H7 (cell line): ENCODE measurements around the gene PSMA5. TPM values are rescaled to one million over a fixed set of nuclear protein-coding genes. Genes with fewer than 3 reads are reported as not detected.
"Not testable (repeated sequence)": the region's sequence is repeated elsewhere in the genome, so short reads cannot be mapped to it uniquely, and the experiment has no call there.

Experiments used
- DNase-seq: peaks from one replicate; pipeline ENCODE4 v3.0.0; 2012
- H3K27me3 ChIP-seq: 2 replicates; pipeline ENCODE4 v1.6.0; 2011; ENCODE audit warnings: mild to moderate bottlenecking, low read length; ENCODE audit not compliant: control insufficient read depth, insufficient read depth
- H3K36me3 ChIP-seq: replicated peaks from 2 replicates; pipeline ENCODE4 v1.5.1; 2011; ENCODE audit warnings: low read length; ENCODE audit not compliant: control insufficient read depth, insufficient read depth
- H3K4me3 ChIP-seq: 2 replicates; pipeline ENCODE4 v1.5.1; 2011; ENCODE audit warnings: low read depth, mild to moderate bottlenecking, control low read depth, low read length, moderate library complexity; ENCODE audit not compliant: insufficient read depth
- total RNA-seq: library from RNA; depleted of rRNA; stranded (reverse); fragments of >200 nt; shearing (Covaris generic); gene quantifications from 2 replicates; pipeline ENCODE4 v1.2.3, GENCODE V29; 2014

The PSMA5 gene
- total RNA-seq, 1 experiment from 2014 or later: 141 TPM

DNA sequence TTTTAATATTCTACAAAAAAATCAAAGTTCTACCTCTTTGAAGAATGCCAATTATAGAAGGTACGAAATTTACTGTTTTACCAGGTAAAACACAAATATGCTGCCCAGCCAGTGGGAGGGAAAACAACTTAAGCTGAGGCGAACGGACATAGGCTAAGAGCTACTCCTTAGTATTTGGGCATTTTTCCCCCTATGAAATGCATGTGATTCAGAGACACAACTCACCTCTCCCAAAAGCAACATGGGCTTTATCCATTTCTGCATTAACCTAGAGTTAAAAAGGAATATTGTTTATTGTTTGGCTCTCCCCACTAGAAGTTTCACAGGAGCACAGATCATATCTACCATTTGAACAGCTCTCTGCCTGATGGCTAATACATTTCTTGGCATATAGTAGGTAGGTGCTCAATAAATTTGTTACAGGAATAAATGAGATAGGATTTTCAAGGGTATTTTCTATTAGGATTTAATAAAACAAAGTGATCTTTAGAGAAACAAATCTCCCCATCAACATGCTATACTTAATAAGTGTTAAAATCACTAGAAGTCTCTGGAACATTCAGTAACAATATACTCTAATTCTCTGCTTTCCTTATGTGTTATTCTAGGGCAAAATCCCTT lies 26.1 kb downstream of the PSMA5 start:
- H3K36me3 ChIP-seq: peaks cover 3% of the 10 kb centered on the region
- no peak for DNase-seq
- H3K27me3 ChIP-seq: peaks cover 5% of the 10 kb centered on the region; the same call in 1 of the 2 replicates
- H3K4me3 ChIP-seq: no peak overlapping the region

DNA sequence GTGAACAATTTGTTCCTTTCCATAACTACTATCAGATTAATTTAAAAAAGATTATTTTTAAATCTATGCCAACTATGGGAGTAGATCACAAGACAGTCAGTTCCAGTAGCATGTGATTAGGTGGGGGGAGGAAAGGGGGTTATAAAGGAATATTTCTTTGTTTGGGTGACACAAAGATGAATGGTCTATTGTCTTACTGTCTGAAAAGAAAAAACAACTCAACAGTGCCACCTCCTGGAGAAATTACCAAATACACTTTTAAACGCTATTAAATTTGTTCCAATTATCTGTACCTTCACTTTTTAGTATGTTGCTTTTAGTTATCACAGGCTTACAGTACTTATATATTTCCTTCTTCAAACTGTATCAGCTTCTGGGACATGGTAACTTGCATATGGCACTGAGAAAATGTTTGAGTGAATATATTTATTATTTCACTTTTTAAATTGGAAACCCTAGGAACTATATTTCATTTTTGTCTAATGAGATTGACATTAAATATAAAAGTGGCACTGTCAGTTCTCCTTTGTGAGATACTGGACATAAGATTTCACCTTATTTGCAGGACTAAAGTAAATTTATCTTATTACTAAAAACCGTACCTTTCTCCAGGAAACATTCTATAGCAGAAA lies 26.8 kb downstream of the PSMA5 start:
- Histone ChIP-seq H3K36me3 (peaks cover 3% of the 10 kb centered on the region), H3K4me3 (no peak overlapping the region), H3K27me3 (peaks cover 5% of the 10 kb centered on the region; the same call in 1 of the 2 replicates)
- peak; percentile 43 for DNase-seq

DNA sequence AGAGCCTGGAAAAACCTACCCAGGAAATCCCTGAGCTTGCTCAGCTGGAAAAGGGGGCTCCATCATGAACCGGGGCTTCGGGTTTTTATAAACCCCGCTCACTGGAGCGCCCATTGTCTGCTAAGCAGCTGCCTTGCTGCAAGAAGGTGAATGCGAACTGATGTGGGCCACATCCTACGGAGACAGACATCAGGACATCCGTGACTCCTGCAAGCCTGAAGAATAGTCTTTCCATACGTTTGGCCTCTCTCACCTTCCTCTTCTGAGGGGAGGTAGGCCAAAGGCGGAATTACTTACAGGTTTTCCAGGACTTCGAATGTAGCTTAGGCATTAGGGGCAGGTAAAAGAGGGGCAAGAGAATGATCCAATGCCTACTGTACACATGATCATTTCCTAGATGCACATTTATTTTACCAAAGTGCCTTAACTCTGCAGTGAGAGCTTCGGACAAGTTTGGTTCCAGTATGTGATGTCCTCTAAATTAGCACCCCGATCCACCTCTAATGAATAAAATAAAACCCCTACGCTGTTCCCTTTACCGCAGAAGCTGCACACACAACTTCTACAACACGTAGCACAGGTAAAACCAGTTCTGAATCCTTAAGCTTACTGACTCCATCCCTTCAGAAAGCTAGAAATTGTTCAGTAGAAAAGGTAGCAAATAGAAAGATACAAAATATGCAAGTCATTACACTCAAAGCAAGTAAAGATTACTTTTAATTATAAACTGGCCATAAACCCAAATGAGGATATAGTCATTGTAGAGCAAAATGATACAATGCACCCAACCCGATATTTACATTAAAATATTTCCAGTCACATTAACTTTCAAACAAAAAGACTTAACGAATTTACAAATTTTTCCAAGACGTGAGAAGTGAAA lies 27.7 kb downstream of the PSMA5 start:
- peaks cover 3% of the 10 kb centered on the region for H3K36me3 ChIP-seq
- no peak for DNase-seq

DNA sequence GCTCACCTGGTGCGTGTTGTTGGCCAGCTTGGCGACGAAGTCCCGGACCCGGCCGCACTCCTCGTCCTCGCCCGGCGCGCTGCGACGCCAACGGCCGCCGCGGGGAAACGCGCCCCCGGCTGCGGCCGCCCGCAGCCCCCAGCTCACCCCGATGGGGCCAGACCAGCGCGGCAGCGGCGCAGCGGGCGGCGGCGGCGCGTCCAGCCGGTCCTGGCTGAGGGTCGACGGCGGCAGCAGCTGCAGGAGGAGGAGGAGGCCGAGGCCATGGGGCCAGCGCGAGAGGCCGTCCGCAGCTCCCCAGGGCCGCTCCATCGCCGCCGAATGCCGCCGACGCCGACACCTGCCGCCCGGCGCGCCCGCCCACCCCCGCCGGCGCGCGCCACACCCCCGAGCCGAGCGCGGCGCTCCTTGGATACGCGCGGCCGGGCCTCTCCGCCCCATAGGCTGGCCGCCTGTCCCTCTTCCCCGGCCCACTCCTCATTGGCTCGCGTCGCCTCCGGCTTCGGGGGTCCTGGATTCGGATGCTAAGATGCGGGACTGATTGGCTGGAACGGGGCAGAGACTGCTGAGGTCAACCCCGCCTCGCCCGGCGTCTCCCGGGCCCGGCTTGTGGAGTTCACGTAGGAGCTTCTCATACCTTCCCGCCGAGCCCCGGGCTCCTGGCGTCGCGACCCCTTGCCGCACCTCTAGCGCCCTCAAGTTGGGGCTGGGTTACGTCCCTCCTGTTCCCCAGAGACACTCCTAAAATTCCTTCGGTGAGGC lies 28.5 kb downstream of the PSMA5 start, which contains the start of gene SORT1:
Gene SORT1 (minus strand): TSS at position 338 of the 762 bp plus-strand sequence. CDS start 26 bp downstream, at position 312.
- peak; percentile 96 for DNase-seq
- peaks cover 3% of the 10 kb centered on the region; the same call in 1 of the 2 replicates for H3K36me3 ChIP-seq
- H3K4me3 ChIP-seq: peak within 1 kb of the TSS; percentile 52
- H3K27me3 ChIP-seq: peaks cover 5% of the 10 kb centered on the region; the same call in 1 of the 2 replicates

More for the DNA sequence above, 27.7 kb downstream of the PSMA5 start:
- H3K27me3 ChIP-seq: peaks cover 5% of the 10 kb centered on the region; the same call in 1 of the 2 replicates
- H3K4me3 ChIP-seq: peak overlapping the region; percentile 44

DNA sequence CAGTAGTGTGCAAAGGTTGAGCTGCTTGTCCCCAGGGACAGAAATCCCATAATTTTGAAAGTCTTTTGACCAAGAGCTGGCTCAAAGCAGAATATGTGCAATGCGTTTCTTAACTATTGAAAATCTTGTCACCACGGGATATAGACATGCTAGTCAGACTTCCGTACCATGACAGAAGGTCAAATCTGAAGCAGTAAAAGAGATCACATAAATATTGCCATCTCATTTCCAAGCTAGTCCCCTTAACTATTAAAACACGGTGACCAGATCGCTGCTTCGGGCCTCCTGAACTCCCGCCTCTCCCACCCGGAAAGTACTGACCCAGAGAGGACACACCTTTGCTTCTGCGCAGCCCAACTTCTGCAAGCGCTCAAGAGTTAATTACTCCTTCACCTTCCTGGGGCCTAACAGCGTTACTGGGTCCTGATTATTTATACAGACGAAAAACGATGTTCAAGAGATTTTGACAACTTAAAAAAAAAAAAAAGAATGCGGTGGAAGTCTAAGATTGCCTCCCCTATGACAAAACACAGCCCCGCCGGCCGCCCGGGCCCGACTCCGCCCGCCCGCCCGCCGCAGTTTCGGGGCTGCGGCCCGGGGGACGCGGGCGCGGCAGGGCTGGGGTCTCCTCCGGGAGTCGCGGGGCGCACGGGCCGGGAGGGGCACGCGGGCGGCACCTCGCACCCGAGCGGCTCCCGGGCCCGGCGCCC lies 29.2 kb downstream of the PSMA5 start:
- peak overlapping the region; percentile 52 for H3K4me3 ChIP-seq
- peaks cover 3% of the 10 kb centered on the region; the same call in 1 of the 2 replicates for H3K36me3 ChIP-seq
- peaks cover 5% of the 10 kb centered on the region; the same call in 1 of the 2 replicates for H3K27me3 ChIP-seq
- peak; percentile 23 for DNase-seq

DNA sequence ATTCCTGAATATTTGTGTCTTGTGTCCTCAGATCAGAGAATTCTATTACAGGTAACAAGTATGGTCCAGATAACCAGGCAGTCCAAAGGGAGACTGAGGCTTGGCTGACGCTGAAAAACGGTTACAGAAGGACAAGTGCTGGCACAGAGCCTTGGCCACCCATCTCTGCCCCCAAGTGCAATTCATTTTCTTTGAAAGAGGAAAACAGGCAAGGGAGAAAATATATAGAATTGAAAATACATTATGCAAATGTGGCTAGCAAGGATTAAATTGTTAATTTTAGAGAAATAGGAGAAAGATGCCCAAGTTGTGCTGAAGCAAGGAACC lies 29.8 kb downstream of the PSMA5 start:
- DNase-seq: no peak
- H3K27me3 ChIP-seq: peaks cover 5% of the 10 kb centered on the region; the same call in 1 of the 2 replicates
- H3K36me3 ChIP-seq: no peaks in the 10 kb centered on the region
- H3K4me3 ChIP-seq: peak overlapping the region; percentile 52

DNA sequence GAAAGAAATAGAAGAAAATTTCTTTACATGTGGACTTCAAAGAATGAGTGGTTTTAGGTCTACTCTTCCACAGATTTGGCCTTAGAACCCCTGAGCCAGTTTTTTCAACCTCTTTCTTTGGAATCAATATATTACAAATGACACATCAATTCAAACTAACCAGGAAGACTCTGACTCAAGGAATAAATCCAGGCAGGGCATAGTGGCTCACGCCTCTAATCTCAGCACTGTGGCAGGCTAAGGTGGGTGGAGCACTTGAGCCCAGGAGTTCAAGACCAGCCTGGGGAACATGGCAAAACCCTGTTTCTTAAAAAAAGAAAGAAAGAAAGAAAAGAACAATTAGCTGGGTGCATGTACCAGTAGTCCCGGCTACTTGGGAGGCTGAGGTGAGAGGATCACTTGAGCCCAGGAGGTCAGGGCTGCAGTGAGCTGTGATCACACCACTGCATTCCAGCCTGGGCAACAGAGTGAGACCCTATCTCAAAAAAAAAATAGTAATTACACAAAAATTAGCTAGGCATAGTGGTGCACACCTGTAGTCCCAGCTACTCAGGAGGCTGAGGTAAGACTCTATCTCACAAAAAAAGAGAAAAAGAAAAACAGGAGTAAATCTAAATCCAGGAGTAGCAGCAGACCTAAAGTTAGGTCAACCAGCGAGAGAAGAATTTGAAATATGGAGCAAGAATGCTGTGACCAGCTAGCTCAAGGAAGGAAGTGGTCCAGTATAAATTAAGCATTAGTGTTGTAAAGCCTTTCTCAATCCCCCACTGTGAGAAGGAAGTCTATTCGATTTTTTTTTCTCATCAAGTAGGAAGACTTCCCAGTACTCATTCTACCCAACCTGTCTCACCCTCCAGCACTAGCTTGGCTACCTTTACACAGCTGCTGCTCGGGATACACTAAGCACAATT lies 30.4 kb downstream of the PSMA5 start:
- peaks cover 5% of the 10 kb centered on the region; the same call in 1 of the 2 replicates for H3K27me3 ChIP-seq
- no peak overlapping the region for H3K4me3 ChIP-seq
- no peaks in the 10 kb centered on the region for H3K36me3 ChIP-seq
- DNase-seq: no peak

DNA sequence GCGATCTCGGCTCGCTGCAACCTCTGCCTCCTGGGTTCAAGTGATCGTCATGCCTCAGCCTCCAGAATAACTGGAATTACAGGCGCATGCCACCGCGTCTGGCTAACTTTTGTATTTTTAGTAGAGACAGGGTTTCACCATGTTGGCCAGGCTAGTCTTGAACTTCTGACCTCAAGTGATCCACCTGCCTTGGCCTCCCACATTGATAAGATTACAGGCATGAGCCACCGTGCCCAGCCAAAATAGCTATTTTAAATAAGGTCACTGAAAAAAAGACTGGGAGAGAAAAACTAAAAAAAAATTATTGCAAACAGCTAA lies 31.0 kb downstream of the PSMA5 start:
- H3K36me3 ChIP-seq, DNase-seq, H3K4me3 ChIP-seq: not testable (repeated sequence)

DNA sequence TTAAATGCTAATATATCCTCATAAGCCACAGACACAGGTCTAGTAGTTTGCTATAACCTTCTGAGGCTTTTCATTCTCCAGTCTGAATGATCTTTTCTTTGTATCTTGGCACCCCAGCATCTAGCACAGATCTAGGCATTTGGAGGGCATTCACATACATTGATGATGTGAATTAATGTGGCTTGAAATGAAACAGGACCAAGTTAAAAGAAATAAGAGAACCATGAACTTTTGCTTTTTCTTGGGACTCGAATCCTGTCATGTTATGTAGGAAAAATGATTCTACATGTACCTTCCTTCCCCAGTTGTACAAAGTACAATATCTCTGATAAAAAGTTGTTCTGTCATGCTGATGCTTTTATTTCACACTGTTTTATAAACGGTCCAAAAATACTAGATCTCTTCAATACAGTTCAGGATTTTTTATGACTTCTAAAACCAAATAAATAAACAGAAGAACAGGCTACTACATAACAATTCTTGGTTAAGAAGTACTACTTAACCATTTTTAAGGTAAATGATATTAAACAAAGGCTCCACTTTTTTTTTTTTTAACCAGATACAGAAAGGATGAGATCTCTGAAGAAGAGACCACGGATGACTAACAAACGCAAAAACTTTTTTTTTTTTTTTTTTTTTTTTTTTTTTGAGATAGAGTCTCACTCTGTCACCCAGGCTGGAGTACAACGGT lies 31.5 kb downstream of the PSMA5 start:
- H3K27me3 ChIP-seq: peaks cover 5% of the 10 kb centered on the region; the same call in 1 of the 2 replicates
- H3K4me3 ChIP-seq: no peak overlapping the region
- no peaks in the 10 kb centered on the region for H3K36me3 ChIP-seq
- no peak for DNase-seq

More for the DNA sequence above, 31.0 kb downstream of the PSMA5 start:
- H3K27me3 ChIP-seq: not testable (repeated sequence)

DNA sequence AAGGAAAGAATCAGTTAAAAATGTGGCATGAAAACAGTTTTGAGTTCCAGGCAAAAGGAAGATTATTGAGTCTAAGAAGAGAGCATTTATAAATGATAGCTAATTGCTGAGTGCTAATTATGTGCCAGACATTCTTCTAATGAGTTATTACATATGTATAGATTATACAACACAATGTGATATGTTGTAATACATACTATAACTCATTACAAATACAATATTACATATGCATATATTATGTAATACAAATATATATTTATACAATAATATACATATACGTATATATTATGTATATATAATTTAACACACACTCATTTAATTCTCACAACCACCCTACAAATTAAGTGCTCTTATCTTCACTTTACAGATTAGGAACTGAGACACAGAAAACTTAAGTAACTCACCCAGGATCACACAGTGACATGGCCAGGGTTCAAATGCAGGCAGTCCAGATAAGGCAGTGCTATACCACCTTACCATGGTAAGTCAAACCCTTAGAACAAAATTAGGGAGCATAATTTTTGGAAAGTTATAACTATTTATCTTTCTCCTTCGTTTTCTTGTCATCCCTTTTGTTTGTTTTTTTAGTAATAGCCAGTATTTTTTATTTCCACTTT lies 32.5 kb downstream of the PSMA5 start:
- no peak for DNase-seq
- Histone ChIP-seq H3K4me3 (no peak overlapping the region), H3K27me3 (peaks cover 5% of the 10 kb centered on the region; the same call in 1 of the 2 replicates), H3K36me3 (no peaks in the 10 kb centered on the region)

DNA sequence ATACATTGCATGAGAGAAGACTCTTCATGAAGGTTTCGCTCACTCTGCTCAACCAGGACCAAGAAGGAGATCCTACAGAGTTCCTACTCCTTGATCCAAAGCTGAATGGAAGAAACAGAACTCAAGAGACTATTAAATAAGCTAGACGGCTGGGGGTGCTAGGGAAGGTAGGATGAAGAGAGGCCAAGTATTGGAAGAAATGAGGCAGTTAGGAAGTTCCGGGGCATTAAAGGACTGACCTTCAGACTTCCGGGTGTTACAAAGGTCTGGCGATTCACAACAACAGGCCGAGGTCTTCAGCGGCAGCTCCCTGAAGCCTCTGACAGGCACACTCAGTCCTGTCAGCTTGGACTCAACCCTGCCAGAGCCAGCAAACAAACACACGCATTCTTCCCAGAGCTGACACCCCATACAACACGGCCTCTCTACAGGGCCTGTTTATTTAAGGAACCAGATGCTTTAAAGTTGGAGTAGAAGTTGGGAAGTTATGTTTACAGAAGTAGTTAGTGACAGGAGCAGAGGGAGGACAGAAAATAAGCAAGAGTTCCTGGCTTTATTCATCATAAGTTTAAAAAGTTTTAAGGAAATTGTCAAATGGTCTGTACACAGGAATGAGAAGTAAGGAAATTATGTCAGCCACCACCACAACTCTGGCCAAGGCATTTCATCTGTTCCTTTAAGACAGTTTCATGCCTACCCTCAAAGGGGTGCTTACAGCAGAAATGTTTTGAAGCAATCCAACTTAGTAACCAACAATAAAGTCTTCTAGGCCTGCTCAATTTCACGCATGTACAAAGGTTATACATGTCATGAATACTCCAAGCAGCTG lies 33.2 kb downstream of the PSMA5 start:
- no peak overlapping the region for H3K4me3 ChIP-seq
- peaks cover 5% of the 10 kb centered on the region; the same call in 1 of the 2 replicates for H3K27me3 ChIP-seq
- DNase-seq: no peak
- H3K36me3 ChIP-seq: no peaks in the 10 kb centered on the region
